Measurements from ENCODE around the gene ATP8A1. TPM values are rescaled to one million over a fixed set of nuclear protein-coding genes. Genes with fewer than 3 reads are reported as not detected.

ATP8A1 gene
- total RNA-seq, 1 experiment from 2014 or later = 0.19 TPM

DNA sequence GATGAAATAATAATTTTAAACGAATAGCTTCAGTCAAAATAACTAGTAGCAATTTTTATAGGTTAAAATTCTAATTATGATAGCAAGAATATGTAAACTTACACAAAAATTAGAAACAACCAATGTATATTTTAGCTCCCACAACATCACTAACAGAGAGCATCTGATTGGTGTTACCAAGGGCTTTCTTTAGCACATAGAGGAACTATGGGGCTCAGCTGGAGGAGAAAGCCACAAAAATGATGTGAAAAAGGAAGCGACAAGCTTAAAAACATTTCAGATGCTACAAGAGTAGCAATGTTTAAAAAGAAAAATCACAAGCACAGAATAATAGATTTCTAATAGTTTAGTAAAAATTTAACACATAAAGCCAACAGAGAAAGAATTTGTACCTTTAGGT, 56.3 kb downstream of the ATP8A1 start:
- no peak overlapping the region for H3K27ac Mint-ChIP-seq (ENCODE audit: low read depth, unreplicated experiment)
- ChIA-PET POLR2A (no interaction called here), CTCF (interaction anchor here (0.6 kb wide), 2 partner anchors 12 to 15 kb away, joined by 3 read pairs; no protein-coding TSS in a partner anchor)
- H3K4me3 Mint-ChIP-seq (ENCODE audit: unreplicated experiment) = no peak overlapping the region
- H3K36me3 Mint-ChIP-seq (ENCODE audit: insufficient read depth, unreplicated experiment) = no peaks in the 10 kb centered on the region
- no peaks in the 10 kb centered on the region for H3K9me3 Mint-ChIP-seq (ENCODE audit: unreplicated experiment)
- no peak for DNase-seq (ENCODE audit: unreplicated experiment)
- intact Hi-C loops (cut with micrococcal nuclease) = no loop called here
- BruUV-seq (replicated peaks) = no TSS peak
- TF ChIP-seq, protein P1, sequence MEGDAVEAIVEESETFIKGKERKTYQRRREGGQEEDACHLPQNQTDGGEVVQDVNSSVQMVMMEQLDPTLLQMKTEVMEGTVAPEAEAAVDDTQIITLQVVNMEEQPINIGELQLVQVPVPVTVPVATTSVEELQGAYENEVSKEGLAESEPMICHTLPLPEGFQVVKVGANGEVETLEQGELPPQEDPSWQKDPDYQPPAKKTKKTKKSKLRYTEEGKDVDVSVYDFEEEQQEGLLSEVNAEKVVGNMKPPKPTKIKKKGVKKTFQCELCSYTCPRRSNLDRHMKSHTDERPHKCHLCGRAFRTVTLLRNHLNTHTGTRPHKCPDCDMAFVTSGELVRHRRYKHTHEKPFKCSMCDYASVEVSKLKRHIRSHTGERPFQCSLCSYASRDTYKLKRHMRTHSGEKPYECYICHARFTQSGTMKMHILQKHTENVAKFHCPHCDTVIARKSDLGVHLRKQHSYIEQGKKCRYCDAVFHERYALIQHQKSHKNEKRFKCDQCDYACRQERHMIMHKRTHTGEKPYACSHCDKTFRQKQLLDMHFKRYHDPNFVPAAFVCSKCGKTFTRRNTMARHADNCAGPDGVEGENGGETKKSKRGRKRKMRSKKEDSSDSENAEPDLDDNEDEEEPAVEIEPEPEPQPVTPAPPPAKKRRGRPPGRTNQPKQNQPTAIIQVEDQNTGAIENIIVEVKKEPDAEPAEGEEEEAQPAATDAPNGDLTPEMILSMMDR (IDR thresholded peaks at IDR 0.05; ENCODE audit: unreplicated experiment) = no peak
- no peaks in the 10 kb centered on the region for H3K27me3 Mint-ChIP-seq (ENCODE audit: insufficient read depth, unreplicated experiment)
- H3K4me1 Mint-ChIP-seq (ENCODE audit: insufficient read depth, unreplicated experiment) = no peaks in the 10 kb centered on the region

- DNase-seq (ENCODE audit: unreplicated experiment) = no peak
- POLR2A ChIA-PET = no interaction called here
- TF ChIP-seq, protein P1 (IDR thresholded peaks at IDR 0.05; ENCODE audit: unreplicated experiment) = no peak
- Mint-ChIP-seq H3K9me3 (ENCODE audit: unreplicated experiment) (no peaks in the 10 kb centered on the region), H3K4me3 (ENCODE audit: unreplicated experiment) (no peak overlapping the region), H3K36me3 (ENCODE audit: insufficient read depth, unreplicated experiment) (no peaks in the 10 kb centered on the region), H3K27me3 (ENCODE audit: insufficient read depth, unreplicated experiment) (no peaks in the 10 kb centered on the region), H3K27ac (ENCODE audit: low read depth, unreplicated experiment) (no peak overlapping the region), H3K4me1 (ENCODE audit: insufficient read depth, unreplicated experiment) (no peaks in the 10 kb centered on the region)
- CTCF ChIA-PET = no interaction called here
- intact Hi-C loops (cut with micrococcal nuclease) = no loop called here
- no TSS peak for BruUV-seq (replicated peaks)
These were observed 60.0 kb downstream of the ATP8A1 start for GRCh38 chr4:42596918-42597317.

DNA sequence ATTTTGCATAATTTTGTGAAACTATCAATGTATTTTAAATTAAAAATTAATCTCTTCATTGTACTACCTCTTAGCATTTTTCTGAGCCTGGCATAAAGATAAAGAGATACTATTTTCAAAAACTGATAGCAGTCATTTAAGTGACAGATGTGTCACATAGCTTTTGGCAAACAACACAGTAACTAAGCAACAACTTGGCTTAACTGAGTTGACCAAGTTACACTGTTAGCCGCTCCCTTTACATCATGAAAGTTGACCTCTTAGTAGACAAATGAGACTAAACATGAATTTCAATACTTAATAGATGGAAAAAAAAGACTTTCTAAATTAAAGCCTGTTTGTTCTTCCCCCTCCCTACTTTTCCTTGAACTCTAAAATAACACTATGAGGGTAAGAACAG, 62.0 kb downstream of the ATP8A1 start:
- BruUV-seq (replicated peaks) = no TSS peak
- POLR2A ChIA-PET = no interaction called here
- TF ChIP-seq, protein P1 (IDR thresholded peaks at IDR 0.05; ENCODE audit: unreplicated experiment) = no peak

DNA sequence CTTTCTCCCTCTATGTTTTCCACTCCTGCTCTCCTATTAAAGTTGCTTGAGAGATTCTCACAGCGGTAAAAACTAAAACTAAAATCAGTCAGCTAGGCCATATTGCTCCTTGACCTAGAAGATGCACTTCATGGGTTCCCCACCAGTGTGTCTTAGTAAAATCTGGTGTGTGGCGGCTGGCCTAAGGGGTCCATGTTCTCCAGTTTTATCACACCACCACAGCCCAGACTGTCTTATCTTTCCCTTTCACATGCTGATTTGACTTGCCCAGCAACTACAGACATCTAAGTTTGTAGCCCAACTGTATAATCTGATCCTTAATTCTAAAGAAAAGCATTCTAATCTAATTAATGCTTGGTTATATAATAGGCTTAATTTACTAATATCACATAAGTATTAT, 68.0 kb downstream of the ATP8A1 start:
- ChIA-PET CTCF (interaction anchor here (0.7 to 1.3 kb wide), 4 partner anchors 45 to 248 kb away, joined by 3 to 5 read pairs (median 4); no protein-coding TSS in a partner anchor), POLR2A (no interaction called here)
- no peaks in the 10 kb centered on the region for H3K9me3 Mint-ChIP-seq (ENCODE audit: unreplicated experiment)
- TF ChIP-seq, protein P1 (IDR thresholded peaks at IDR 0.05; ENCODE audit: unreplicated experiment) = no peak
- no peaks in the 10 kb centered on the region for H3K4me1 Mint-ChIP-seq (ENCODE audit: insufficient read depth, unreplicated experiment)
- H3K27ac Mint-ChIP-seq (ENCODE audit: low read depth, unreplicated experiment) = no peak overlapping the region
- no peak for DNase-seq (ENCODE audit: unreplicated experiment)
- no peaks in the 10 kb centered on the region for H3K27me3 Mint-ChIP-seq (ENCODE audit: insufficient read depth, unreplicated experiment)
- no peaks in the 10 kb centered on the region for H3K36me3 Mint-ChIP-seq (ENCODE audit: insufficient read depth, unreplicated experiment)
- no TSS peak for BruUV-seq (replicated peaks)
- intact Hi-C loops (cut with micrococcal nuclease) = no loop called here
- no peak overlapping the region for H3K4me3 Mint-ChIP-seq (ENCODE audit: unreplicated experiment)

More for the DNA sequence above, 62.0 kb downstream of the ATP8A1 start:
- intact Hi-C loops (cut with micrococcal nuclease) = no loop called here
- Mint-ChIP-seq H3K9me3 (ENCODE audit: unreplicated experiment) (no peaks in the 10 kb centered on the region), H3K4me3 (ENCODE audit: unreplicated experiment) (no peak overlapping the region), H3K4me1 (ENCODE audit: insufficient read depth, unreplicated experiment) (no peaks in the 10 kb centered on the region), H3K27ac (ENCODE audit: low read depth, unreplicated experiment) (no peak overlapping the region), H3K36me3 (ENCODE audit: insufficient read depth, unreplicated experiment) (no peaks in the 10 kb centered on the region), H3K27me3 (ENCODE audit: insufficient read depth, unreplicated experiment) (no peaks in the 10 kb centered on the region)
- CTCF ChIA-PET = no interaction called here
- DNase-seq (ENCODE audit: unreplicated experiment) = no peak

All from MCF 10A (cell line).